Activated T-cell treated with anti-CD3 and anti-CD28 coated beads for 24 hours (primary cell): ENCODE measurements around the gene ZNRD2.
"Not testable (repeated sequence)": the region's sequence is repeated elsewhere in the genome, so short reads cannot be mapped to it uniquely, and the experiment has no call there.

Experiments
- DNase-seq: peaks from one replicate; pipeline ENCODE4 v3.0.0-alpha.2; 2020; ENCODE audit warnings: low read depth

Gene ZNRD2, protein sequence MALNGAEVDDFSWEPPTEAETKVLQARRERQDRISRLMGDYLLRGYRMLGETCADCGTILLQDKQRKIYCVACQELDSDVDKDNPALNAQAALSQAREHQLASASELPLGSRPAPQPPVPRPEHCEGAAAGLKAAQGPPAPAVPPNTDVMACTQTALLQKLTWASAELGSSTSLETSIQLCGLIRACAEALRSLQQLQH

GRCh38 chr11:65569973-65570918 lies at the start of gene ZNRD2:
TSS of gene ZNRD2 (plus strand) at chr11:65570477. CDS start at chr11:65570492, 15 bp downstream.
- peak; percentile 97 for DNase-seq

GRCh38 chr11:65521777-65522521 lies 48.3 kb upstream of the ZNRD2 start:
- not testable (repeated sequence) for DNase-seq

GRCh38 chr11:65522718-65523630 lies 47.3 kb upstream of the ZNRD2 start:
- DNase-seq, result not testable (repeated sequence)

DNA sequence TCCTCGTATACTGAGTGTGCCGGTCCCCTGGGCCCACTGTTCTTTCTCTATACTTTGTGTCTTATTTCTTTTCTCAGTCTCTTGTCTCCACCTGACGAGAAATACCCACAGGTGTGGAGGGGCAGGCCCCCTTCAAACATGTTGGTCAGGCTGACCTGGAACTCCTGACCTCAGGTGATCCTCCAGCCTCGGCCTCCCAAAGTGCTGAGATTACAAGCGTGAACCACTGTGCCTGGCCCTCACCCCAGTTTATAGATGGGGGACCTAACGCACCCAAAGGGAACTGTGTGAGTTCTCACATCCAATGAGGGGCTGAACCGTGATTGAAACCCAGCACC lies 46.7 kb upstream of the ZNRD2 start:
- not testable (repeated sequence) for DNase-seq

DNA sequence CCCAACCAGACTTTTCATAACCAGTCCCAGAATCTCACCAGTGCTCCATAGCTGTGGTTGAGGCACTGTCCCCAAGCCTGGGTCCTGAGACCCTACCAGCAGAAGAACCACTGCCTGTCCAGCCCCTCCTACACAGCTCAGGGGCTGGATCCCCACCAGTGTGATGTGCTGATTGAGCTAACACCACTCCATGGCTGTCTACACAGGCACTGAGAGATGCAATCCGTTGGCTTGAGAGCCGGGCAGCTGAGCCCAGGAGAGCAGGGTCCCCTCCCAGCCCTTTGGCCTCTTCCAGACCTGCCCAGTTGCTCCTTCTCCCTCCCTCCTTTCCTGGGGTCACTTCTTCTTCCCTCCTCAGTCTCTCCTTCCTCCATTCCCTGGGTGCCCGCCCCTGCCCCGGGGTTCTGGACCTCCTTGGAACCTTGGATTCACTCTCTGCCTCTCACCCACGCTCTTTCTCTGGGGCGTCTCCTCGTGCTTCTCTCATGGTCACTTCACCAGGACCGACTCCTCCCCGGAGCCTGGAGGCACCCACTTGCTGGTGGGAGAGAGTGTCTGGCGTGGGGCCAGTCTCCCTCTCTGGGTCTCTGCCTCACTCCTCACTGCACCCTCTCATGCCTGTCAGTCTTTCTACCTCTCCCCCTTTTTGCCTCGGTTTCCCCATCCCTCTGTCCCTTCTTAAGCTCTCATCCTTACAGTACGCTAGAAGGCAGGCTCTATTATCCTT lies 46.1 kb upstream of the ZNRD2 start:
- no peak for DNase-seq

DNA sequence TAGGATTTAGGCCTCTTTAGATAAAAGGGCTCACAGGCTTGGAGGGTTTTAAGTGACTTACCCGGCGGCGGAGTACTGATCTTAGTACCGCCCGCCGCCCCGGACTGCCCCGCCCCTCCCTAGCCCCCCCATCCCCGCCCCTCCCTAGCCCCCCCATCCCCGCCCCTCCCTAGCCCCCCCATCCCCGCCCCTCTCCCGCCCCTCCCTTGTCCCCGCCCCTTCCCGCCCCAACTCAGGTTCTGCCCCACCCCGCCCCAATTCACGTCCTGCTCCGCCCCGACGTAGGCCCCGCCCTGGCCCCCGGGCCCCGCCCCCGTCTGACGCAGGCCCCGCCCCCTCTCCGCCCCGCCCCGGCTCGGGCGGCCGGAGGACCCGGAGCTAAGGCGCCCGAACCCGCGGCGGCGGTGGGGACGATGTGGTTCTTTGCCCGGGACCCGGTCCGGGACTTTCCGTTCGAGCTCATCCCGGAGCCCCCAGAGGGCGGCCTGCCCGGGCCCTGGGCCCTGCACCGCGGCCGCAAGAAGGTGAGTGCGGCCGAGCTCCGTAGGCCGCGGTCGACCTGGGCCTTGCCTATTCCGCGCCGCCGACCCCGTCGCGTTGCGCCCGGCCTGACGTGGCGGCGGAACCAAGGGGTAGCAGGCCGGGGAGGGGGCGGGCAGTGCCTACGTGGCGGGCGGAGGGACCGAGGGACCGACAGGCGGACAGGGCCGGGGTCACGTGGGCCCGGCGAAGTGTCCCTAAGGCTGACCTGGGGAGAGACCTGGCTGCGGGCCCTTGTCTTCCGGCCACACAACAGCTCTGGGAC lies 45.3 kb upstream of the ZNRD2 start, which contains the start of gene SCYL1:
Gene SCYL1 (plus strand): TSS at position 343 of the 805 bp plus-strand sequence. CDS start 71 bp downstream, at position 414.
- peak; percentile 75 for DNase-seq

DNA sequence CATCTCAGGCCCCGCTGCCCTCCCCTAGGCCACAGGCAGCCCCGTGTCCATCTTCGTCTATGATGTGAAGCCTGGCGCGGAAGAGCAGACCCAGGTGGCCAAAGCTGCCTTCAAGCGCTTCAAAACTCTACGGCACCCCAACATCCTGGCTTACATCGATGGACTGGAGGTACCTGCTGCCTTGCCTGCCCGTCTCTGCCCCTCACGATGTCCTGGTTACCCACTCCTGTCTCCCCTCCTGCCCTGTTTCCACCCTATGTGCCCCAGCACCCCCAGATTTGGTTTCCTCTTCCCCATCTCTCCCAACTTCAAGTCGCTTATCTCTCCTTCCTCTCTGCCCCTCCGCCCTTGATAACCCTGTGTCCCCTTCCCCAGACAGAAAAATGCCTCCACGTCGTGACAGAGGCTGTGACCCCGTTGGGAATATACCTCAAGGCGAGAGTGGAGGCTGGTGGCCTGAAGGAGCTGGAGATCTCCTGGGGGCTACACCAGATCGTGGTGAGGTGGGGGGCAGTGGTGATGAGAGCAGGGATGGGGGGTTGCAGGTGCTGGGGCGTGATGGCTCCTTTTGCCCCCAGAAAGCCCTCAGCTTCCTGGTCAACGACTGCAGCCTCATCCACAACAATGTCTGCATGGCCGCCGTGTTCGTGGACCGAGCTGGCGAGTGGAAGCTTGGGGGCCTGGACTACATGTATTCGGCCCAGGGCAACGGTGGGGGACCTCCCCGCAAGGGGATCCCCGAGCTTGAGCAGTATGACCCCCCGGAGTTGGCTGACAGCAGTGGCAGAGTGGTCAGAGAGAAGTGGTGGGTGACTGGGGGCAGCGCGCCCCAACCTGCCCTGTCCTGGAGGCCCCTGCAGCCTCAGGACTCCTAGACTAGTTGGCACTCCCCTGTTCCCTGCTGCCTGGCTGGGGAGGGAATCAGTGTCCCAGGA lies 44.5 kb upstream of the ZNRD2 start:
- no peak for DNase-seq

DNA sequence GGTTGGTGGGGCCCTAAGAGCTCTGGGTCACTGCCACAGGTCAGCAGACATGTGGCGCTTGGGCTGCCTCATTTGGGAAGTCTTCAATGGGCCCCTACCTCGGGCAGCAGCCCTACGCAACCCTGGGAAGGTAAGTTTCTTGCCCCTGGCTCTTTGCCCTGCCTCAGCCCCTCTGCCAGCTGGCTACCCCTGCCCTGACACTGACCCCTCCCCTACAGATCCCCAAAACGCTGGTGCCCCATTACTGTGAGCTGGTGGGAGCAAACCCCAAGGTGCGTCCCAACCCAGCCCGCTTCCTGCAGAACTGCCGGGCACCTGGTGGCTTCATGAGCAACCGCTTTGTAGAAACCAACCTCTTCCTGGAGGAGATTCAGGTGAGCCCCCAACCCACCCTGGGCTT lies 43.5 kb upstream of the ZNRD2 start:
- no peak for DNase-seq

DNA sequence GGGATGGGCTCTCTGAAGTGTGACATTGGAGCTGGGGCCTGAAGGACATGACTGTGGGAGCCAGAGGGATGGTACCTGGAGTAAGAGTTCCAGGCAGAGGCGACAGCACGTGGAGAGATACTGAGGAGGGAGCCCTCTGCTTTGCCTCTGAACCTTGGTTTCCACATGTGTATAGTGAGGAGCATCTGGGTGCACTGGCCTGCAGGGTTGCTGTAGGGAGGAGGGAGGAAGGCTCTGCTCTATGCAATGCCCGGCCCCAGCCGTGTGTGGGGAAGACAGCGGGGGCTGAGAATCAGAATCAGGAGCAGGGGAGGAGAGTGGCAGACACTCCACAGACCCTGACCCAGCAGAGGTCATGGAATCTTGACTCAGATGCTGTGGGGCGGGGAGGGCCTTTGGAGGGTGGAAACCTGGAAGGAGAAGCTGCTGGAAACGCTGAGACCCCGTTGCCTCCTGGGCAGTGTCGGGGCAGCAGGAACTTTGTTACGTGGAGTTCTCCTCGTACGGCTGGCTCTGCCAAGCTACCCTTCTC lies 41.4 kb upstream of the ZNRD2 start:
- DNase-seq, result no peak

DNA sequence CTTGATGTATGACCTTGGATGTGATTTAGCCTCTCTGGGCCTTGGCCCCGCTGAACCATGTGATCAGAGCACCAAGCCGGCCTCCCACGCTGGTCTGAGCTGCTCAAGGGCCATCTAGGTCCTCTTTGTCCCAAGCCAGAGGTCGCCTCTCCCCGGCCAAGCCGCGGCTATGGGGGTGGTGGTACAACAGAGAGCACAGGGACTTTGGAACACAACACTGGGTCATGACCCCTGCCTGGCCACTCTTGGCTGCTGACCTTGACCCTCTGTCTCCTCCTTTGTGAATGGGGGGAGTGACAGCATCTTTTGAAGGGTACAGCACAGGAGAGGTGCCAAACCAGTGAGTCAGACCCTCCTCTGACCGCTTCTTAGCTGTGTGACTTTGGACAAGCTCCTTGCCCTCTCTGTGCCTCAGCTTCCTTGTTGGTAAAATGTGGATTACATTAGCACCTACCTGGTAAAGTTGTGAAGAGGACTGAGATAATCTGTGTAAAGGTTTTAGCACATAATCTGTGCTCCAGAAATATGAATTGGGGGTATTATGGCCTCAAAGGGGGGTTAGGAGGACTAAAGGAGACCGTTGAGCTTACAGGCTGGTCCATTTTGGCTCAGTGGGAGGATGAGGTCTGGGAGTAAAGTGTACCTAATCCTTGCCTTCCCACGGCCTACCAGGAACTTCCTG lies 40.7 kb upstream of the ZNRD2 start:
- DNase-seq, result no peak

DNA sequence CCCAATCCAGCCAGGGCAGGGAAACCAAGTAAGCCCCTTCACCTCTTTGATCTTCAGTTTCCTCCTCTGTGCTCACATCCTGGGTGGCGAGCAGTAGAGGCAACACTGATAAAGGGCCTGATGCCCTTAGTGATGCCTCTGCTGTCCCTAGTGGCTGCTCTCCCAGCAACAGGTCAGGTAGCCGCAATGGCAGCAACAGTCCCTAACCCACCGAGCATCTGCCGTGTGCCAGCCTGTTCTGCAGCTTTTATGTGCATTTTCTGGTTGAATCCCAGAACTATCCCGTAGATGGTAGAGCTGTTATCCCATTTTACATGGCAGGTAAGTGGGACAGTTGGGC lies 40.1 kb upstream of the ZNRD2 start:
- no peak for DNase-seq

- no peak for DNase-seq
These were observed 37.8 kb upstream of the ZNRD2 start for GRCh38 chr11:65532388-65533064.

DNA sequence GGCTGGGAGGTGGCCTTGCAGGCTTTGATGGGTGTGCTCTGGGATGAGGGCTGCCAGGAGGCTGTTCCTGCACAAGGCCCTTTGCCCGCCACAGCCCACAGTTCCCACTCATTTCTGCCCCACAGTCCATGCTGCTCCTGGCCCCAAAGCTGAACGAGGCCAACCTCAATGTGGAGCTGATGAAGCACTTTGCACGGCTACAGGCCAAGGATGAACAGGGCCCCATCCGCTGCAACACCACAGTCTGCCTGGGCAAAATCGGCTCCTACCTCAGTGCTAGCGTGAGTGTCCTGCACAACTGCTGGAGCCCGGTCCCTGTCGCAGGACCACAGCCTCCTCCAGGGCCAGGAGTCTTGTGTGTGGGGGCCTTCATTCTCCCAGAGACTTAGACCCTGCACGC lies 35.2 kb upstream of the ZNRD2 start:
- no peak for DNase-seq

DNA sequence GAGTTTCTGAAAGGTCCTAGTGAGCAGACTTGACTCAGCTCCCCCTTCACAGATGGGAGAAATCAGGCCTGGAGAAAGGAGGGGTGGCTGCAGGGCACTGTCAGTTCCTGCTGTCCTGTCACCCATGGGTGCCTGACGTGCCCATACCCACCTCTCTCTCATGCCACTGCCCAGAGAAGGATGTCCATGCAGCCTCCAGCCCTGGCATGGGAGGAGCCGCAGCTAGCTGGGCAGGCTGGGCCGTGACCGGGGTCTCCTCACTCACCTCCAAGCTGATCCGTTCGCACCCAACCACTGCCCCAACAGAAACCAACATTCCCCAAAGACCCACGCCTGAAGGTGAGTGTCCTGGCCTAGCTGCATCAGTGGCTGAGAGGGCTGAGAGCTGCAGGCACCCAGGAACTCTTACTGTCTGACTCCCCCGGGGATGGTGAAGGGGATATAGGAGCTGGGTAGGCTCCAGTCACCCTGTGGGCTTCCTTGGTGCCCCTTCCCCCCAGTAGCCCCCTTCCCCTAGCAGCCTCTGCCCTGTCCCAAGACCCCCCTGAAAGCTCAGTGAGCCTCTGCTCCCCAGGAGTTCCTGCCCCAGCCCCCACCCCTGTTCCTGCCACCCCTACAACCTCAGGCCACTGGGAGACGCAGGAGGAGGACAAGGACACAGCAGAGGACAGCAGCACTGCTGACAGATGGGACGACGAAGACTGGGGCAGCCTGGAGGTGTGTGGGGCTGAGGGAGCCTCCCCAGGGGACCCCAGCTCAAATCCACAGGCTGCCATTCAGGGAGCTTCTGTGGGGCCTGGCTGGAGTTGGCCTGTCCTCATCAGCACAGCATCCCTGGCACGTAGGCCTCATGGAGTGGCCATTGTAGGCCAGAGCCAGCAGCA lies 33.6 kb upstream of the ZNRD2 start:
- no peak for DNase-seq

DNA sequence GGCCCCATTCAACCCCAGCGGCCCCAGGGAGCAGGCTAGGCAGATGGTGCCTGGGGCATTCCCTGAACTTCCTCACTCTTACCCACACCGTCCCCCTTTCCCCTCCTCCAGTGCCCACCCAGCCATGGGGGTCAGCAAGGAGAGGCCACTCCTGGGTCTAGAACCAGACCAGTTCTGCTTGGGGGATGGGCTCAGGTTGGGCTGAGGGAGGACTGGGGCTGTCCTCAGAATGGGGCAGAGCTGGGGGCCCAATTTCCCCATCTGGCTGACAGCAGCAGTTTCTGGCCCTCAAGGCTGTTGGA lies 33.0 kb upstream of the ZNRD2 start:
- DNase-seq, result no peak

- DNase-seq, result no peak
These were observed 32.6 kb upstream of the ZNRD2 start for GRCh38 chr11:65537620-65538231.
